Mesendoderm (in vitro differentiated cells): ENCODE measurements around the gene PROCR.
"Not testable (repeated sequence)": the region's sequence is repeated elsewhere in the genome, so short reads cannot be mapped to it uniquely, and the experiment has no call there.

Experiments
- DNase-seq: peaks from one replicate; pipeline ENCODE4 v3.0.0; 2013
- H2AK5ac ChIP-seq: 2 replicates; pipeline ENCODE4 v1.6.1; 2013; ENCODE audit warnings: low read length, inconsistent platforms
- H2BK120ac ChIP-seq: 2 replicates; pipeline ENCODE4 v1.6.1; 2013; ENCODE audit warnings: low read depth, mild to moderate bottlenecking, low read length, moderate library complexity, mixed read lengths
- H2BK15ac ChIP-seq: replicated peaks from 2 replicates; pipeline ENCODE4 v1.6.1; 2013; ENCODE audit warnings: low read depth, mild to moderate bottlenecking, moderate library complexity
- H2BK5ac ChIP-seq: 2 replicates; pipeline ENCODE4 v1.6.1; 2013; ENCODE audit warnings: low read length, inconsistent platforms
- H3K18ac ChIP-seq: 2 replicates; pipeline ENCODE4 v1.6.1; 2013; ENCODE audit warnings: mild to moderate bottlenecking, low read length, mixed read lengths
- H3K23ac ChIP-seq: one replicate; pipeline ENCODE4 v1.6.1; 2013; ENCODE audit warnings: low read length
- H3K27ac ChIP-seq: 2 replicates; pipeline ENCODE4 v1.5.1; 2013; ENCODE audit warnings: low read depth, mild to moderate bottlenecking, inconsistent platforms, low read length, moderate library complexity
- H3K27me3 ChIP-seq: 2 replicates; pipeline ENCODE4 v1.6.1; 2013; ENCODE audit warnings: low read length, control low read depth, mild to moderate bottlenecking, inconsistent platforms; ENCODE audit not compliant: insufficient read depth, poor library complexity
- H3K36me3 ChIP-seq: 2 replicates; pipeline ENCODE4 v1.6.1; 2013; ENCODE audit warnings: low read length, inconsistent platforms; ENCODE audit not compliant: control insufficient read depth, insufficient read depth
- H3K4ac ChIP-seq: one replicate; pipeline ENCODE4 v1.6.1; 2013; ENCODE audit warnings: low read depth, mild to moderate bottlenecking, low read length, moderate library complexity
- H3K4me1 ChIP-seq: 2 replicates; pipeline ENCODE4 v1.6.1; 2013; ENCODE audit warnings: low read depth, low read length, inconsistent platforms; ENCODE audit not compliant: control insufficient read depth
- H3K4me2 ChIP-seq: 2 replicates; pipeline ENCODE4 v1.6.1; 2013; ENCODE audit warnings: low read length
- H3K4me3 ChIP-seq: 2 replicates; pipeline ENCODE4 v1.5.1; 2013; ENCODE audit warnings: mild to moderate bottlenecking, low read length
- H3K56ac ChIP-seq: one replicate; pipeline ENCODE4 v1.6.1; 2013; ENCODE audit warnings: low read length
- H3K79me1 ChIP-seq: 2 replicates; pipeline ENCODE4 v1.6.1; 2013; ENCODE audit warnings: low read length, inconsistent platforms
- H3K79me2 ChIP-seq: 2 replicates; pipeline ENCODE4 v1.6.1; 2013; ENCODE audit warnings: mild to moderate bottlenecking, low read length; ENCODE audit not compliant: control insufficient read depth, insufficient read depth
- H3K9ac ChIP-seq: 2 replicates; pipeline ENCODE4 v1.6.1; 2013; ENCODE audit warnings: low read length, inconsistent platforms
- H4K5ac ChIP-seq: one replicate; pipeline ENCODE4 v1.6.1; 2013; ENCODE audit warnings: low read length
- H4K8ac ChIP-seq: one replicate; pipeline ENCODE4 v1.6.1; 2013; ENCODE audit warnings: low read depth, mild to moderate bottlenecking, control low read depth, low read length, moderate library complexity
- WGBS: extraction: QIAGEN DNeasy Blood & Tissue Kit; methylation state at CpG from one replicate; pipeline ENCODE4 v1.1.7; 2013; ENCODE audit warnings: low lambda C conversion rate, missing lambda C conversion rate; ENCODE audit not compliant: insufficient coverage; ENCODE audit errors: extremely low coverage; 5-methylcytosine and 5-hydroxymethylcytosine counted together

The PROCR gene

GRCh38 chr20:35151736-35152135 is 20.1 kb upstream of the PROCR start:
- H4K5ac ChIP-seq = no peak overlapping the region
- no peak overlapping the region for H2BK120ac ChIP-seq
- H3K4me3 ChIP-seq = no peak overlapping the region
- no peak overlapping the region for H3K23ac ChIP-seq
- H3K9ac ChIP-seq = no peak overlapping the region
- H4K8ac ChIP-seq = no peak overlapping the region
- no peak overlapping the region for H3K56ac ChIP-seq
- no peaks in the 10 kb centered on the region for H3K79me2 ChIP-seq
- no peaks in the 10 kb centered on the region for H3K36me3 ChIP-seq
- no peak for DNase-seq
- no peak overlapping the region for H2BK15ac ChIP-seq
- no peak overlapping the region for H3K27ac ChIP-seq
- no CpG with 5 or more reads among the region's 4 CpGs for WGBS
- H3K27me3 ChIP-seq = no peaks in the 10 kb centered on the region
- no peaks in the 10 kb centered on the region for H3K4me1 ChIP-seq
- H3K4me2 ChIP-seq = no peak overlapping the region
- no peak overlapping the region for H2AK5ac ChIP-seq
- no peak overlapping the region for H3K18ac ChIP-seq
- no peak overlapping the region for H3K4ac ChIP-seq
- no peaks in the 10 kb centered on the region for H3K79me1 ChIP-seq
- H2BK5ac ChIP-seq = no peak overlapping the region

GRCh38 chr20:35155936-35156335 is 15.9 kb upstream of the PROCR start:
- Histone ChIP-seq H3K27me3 (no peaks in the 10 kb centered on the region), H2BK5ac (no peak overlapping the region), H3K36me3 (no peaks in the 10 kb centered on the region), H3K23ac (no peak overlapping the region), H3K9ac (no peak overlapping the region), H4K5ac (no peak overlapping the region), H3K79me2 (no peaks in the 10 kb centered on the region), H2BK120ac (no peak overlapping the region), H3K27ac (no peak overlapping the region), H3K4me1 (no peaks in the 10 kb centered on the region), H3K56ac (no peak overlapping the region), H3K79me1 (no peaks in the 10 kb centered on the region), H4K8ac (no peak overlapping the region), H2AK5ac (no peak overlapping the region), H3K4me2 (no peak overlapping the region), H3K4me3 (no peak overlapping the region), H3K4ac (no peak overlapping the region), H3K18ac (no peak overlapping the region), H2BK15ac (no peak overlapping the region)
- no peak for DNase-seq
- WGBS = no CpG with 5 or more reads among the region's 2 CpGs

- Histone ChIP-seq H3K23ac (no peak overlapping the region), H3K56ac (no peak overlapping the region), H3K27ac (no peak overlapping the region), H3K36me3 (no peaks in the 10 kb centered on the region), H2BK120ac (no peak overlapping the region), H4K5ac (no peak overlapping the region), H2AK5ac (no peak overlapping the region), H3K27me3 (no peaks in the 10 kb centered on the region), H2BK5ac (no peak overlapping the region), H3K4ac (no peak overlapping the region), H3K79me1 (no peaks in the 10 kb centered on the region), H3K4me2 (no peak overlapping the region), H2BK15ac (no peak overlapping the region), H3K4me1 (no peaks in the 10 kb centered on the region), H3K4me3 (no peak overlapping the region), H3K9ac (no peak overlapping the region), H4K8ac (no peak overlapping the region), H3K18ac (no peak overlapping the region), H3K79me2 (no peaks in the 10 kb centered on the region)
- no CpG with 5 or more reads among the region's 6 CpGs for WGBS
- DNase-seq = no peak
These were observed 14.9 kb upstream of the PROCR start for GRCh38 chr20:35156978-35157377.

- H3K4ac ChIP-seq, H2BK5ac ChIP-seq, H2AK5ac ChIP-seq, H3K18ac ChIP-seq, H3K79me2 ChIP-seq, H3K4me1 ChIP-seq, H3K27ac ChIP-seq, H2BK15ac ChIP-seq, H3K79me1 ChIP-seq, H3K23ac ChIP-seq, H4K8ac ChIP-seq, H4K5ac ChIP-seq, H3K27me3 ChIP-seq, H2BK120ac ChIP-seq, H3K36me3 ChIP-seq, H3K56ac ChIP-seq, H3K9ac ChIP-seq, DNase-seq, H3K4me2 ChIP-seq, H3K4me3 ChIP-seq: not testable (repeated sequence)
- WGBS = no CpG with 5 or more reads among the region's 5 CpGs
These were observed 11.5 kb upstream of the PROCR start for GRCh38 chr20:35160341-35160740.

GRCh38 chr20:35164531-35164930 is 7.3 kb upstream of the PROCR start:
- not testable (repeated sequence) for H2BK5ac ChIP-seq, H3K4ac ChIP-seq, H3K4me3 ChIP-seq, H3K4me2 ChIP-seq, H3K79me2 ChIP-seq, H3K36me3 ChIP-seq, H3K56ac ChIP-seq, H3K79me1 ChIP-seq, H3K4me1 ChIP-seq, H2BK15ac ChIP-seq, H4K5ac ChIP-seq, H3K27ac ChIP-seq, H3K18ac ChIP-seq, H3K27me3 ChIP-seq, H4K8ac ChIP-seq, H2BK120ac ChIP-seq, H3K23ac ChIP-seq, DNase-seq, H3K9ac ChIP-seq, H2AK5ac ChIP-seq

- no peaks in the 10 kb centered on the region for H3K79me1 ChIP-seq
- no peak overlapping the region for H4K8ac ChIP-seq
- no peak overlapping the region for H3K18ac ChIP-seq
- H3K27ac ChIP-seq = no peak overlapping the region
- no peak overlapping the region for H3K4ac ChIP-seq
- no peak overlapping the region for H2AK5ac ChIP-seq
- H3K4me2 ChIP-seq = no peak overlapping the region
- no peak overlapping the region for H2BK5ac ChIP-seq
- no peak for DNase-seq
- no peak overlapping the region for H3K23ac ChIP-seq
- WGBS = no CpG with 5 or more reads among the region's 4 CpGs
- no peak overlapping the region for H2BK120ac ChIP-seq
- no peak overlapping the region for H3K9ac ChIP-seq
- H3K36me3 ChIP-seq = no peaks in the 10 kb centered on the region
- H3K4me3 ChIP-seq = no peak overlapping the region
- no peak overlapping the region for H3K56ac ChIP-seq
- H3K79me2 ChIP-seq = no peaks in the 10 kb centered on the region
- peaks cover 3% of the 10 kb centered on the region for H3K4me1 ChIP-seq
- H2BK15ac ChIP-seq = no peak overlapping the region
- no peaks in the 10 kb centered on the region for H3K27me3 ChIP-seq
- no peak overlapping the region for H4K5ac ChIP-seq
These were observed 6.4 kb upstream of the PROCR start for GRCh38 chr20:35165221-35166185.
